Daoy (cell line): ENCODE data around the gene RIMBP2. TPM values are rescaled to one million over a fixed set of nuclear protein-coding genes. Genes with fewer than 3 reads are reported as not detected.
"Not testable (repeated sequence)": the region's sequence is repeated elsewhere in the genome, so short reads cannot be mapped to it uniquely, and the experiment has no call there.

Experiments
- DNase-seq: peaks from one replicate; pipeline ENCODE4 v3.0.0-alpha.2; 2015; ENCODE audit warnings: low read depth
- total RNA-seq: library from RNA; depleted of rRNA; stranded (reverse); fragments of >200 nt; shearing (Covaris generic); gene quantifications from 2 replicates; pipeline ENCODE4 v1.2.3, GENCODE V29; 2014

RIMBP2 gene
- total RNA-seq, 1 experiment from 2014 or later, result 1.4 TPM

DNA sequence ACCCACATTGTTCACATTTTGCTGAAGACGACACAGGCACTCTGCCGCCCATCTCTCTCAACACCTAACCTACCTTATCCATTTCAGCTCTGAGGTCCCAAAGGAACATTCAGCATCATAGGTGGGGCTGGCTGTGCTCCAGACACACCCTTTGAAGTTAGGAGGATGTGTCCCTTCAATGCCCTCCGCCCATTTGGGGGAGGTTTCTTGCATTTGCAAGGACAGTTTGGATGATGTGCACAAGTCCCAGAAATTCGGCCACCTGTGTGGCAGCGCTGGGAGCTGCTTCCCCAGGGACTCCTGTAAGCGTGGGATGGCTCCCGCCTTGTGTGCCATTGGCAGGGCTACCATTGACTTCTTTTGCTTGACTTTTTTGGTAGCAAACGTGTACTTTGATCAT lies 113.8 kb downstream of the RIMBP2 start:
- DNase-seq, result no peak

- DNase-seq, result no peak
Observed at GRCh38 chr12:130601327-130601726, 114.8 kb downstream of the RIMBP2 start.

- no peak for DNase-seq
Observed at GRCh38 chr12:130596241-130596640, 119.9 kb downstream of the RIMBP2 start.

- DNase-seq, result no peak
Observed at GRCh38 chr12:130595566-130595965, 120.5 kb downstream of the RIMBP2 start.

GRCh38 chr12:130593056-130593455 lies 123.0 kb downstream of the RIMBP2 start:
- DNase-seq, result no peak

DNA sequence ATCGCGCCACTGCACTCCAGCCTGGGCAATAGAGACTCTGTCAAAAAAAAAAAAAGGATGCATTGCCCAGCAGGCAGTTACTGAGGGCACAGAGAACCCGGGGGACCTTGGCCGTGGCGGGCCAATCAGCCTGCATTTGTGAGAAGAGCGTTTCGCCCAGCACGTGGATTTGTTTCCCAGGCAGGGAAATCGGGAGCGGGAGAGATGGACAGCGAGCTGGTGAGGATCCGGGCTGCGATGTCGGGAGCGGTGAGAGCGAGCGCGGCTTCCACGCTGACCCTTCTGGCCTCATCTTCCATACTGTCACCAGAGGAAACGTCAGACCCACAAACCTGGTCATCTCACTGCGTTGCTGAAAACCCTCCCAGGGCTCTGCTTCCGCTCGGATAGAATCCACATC lies 123.5 kb downstream of the RIMBP2 start:
- peak; percentile 23 for DNase-seq

GRCh38 chr12:130591736-130592135 lies 124.4 kb downstream of the RIMBP2 start:
- DNase-seq, result no peak

DNA sequence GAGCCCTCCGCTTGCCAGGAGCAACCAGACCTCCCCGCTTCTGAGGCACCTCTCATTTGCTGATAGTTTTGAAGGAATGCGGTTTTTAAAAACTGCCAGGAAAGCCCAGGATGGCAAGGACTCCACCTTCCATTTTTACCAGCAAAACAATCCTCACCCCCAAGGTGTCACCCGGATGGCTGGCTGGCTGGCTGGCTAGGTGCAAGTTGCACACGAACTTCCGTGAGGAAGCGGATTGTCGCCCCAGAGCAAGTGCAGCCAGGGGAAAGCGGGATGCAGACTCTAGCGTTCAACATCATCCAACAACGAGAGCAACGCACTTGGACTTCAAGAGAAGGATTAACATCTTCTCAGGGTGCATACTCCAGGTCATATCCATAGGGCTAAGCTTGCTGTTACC lies 125.4 kb downstream of the RIMBP2 start:
- DNase-seq, result no peak

GRCh38 chr12:130589540-130590317 lies 126.4 kb downstream of the RIMBP2 start:
- no peak for DNase-seq

DNA sequence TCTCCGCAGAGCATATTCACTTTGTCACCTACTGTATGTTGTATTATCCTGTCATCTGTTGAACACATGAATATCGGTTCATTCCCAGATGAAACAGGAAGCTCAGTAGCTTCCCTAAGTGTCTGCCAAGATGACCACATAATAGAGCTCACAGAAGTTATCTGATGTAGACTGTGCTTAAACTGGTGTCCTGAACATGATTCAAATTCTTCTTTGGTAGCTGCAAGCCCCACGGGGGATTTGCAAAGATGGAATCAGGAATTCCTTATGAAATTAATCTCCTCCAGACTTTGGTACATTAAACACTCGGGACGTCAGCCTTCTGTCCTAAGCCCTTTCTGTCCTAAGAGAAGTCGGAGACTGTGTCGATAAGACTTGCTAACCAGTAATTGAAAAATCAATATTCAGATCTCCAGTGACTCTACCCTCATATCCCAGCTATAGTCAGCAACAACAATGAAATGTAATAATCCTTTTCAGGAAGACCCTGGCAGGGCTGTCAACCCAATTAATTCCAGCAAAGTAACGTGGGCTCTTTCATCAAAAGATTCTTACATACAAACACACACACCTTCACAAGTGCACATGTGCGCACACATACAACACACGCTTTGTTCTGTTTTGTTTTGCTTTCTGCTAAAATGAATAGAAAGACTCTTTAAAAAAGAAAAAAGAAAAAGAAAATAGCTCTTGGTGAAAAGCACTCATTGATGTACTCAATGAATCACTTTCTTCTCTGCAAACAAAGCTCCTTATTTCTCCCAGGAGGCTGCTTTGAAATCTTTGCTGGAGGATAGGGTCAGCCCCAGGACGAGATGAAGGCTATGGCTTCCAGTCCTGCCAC lies 127.2 kb downstream of the RIMBP2 start:
- DNase-seq, result no peak

GRCh38 chr12:130587966-130588365 lies 128.1 kb downstream of the RIMBP2 start:
- DNase-seq, result no peak

DNA sequence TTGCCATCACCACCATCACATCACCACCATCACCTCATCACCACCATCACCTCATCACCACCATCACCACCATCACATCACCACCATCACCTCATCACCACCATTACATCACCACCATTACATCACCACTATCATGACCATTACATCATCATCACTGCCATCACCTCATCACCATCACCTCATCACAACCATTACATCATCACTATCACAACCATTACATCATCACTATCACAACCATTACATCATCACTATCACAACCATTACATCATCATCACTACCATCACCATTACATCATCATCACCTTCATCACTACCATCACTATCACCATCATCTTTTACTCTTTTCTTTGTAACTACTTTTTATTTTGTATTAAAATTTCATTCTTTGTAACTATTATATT lies 131.6 kb downstream of the RIMBP2 start:
- not testable (repeated sequence) for DNase-seq

GRCh38 chr12:130583800-130584199 lies 132.3 kb downstream of the RIMBP2 start:
- DNase-seq, result no peak

- no peak for DNase-seq
Observed at GRCh38 chr12:130583317-130583716, 132.8 kb downstream of the RIMBP2 start.

DNA sequence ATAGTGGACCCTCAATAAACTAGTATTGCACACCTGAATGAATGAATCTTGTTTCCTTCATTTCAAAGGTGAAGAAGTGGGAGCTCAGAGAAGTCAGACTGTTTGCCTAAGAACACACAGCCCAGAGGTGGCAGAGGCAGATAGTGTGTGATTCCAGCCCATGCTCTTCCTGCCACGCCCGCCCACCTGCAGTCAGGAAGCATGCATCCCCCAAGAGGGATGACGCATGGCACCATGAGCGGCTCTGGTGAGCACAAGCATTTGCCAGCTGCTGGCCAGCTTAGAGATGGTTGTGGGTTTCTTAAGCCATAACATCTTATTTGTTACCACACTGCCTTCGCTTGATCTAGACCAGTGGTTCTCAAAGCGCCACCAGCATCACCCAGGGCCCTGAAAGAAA lies 133.8 kb downstream of the RIMBP2 start:
- DNase-seq, result peak; percentile 38

DNA sequence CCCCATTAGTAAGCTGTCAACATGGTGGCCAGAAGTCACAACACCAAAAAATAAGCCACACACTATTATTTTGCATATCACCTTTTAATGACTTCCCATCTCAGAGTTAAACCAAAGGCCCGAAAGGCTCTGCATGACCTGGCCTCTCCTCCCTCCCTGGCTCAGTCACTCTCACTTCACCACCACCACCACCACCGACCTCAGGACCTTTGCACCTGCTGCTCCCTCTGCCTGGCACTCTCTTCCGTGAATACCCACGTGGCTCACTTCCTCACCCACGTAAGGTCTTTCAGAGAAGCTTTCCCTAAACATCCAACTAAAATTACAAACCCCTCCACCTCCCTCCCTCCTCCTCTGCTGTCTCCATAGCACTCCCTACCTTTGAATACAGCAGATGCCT lies 134.3 kb downstream of the RIMBP2 start:
- DNase-seq, result no peak

- no peak for DNase-seq
Observed at GRCh38 chr12:130579231-130579630, 136.9 kb downstream of the RIMBP2 start.

GRCh38 chr12:130577351-130577750 lies 138.7 kb downstream of the RIMBP2 start:
- peak; percentile 41 for DNase-seq

DNA sequence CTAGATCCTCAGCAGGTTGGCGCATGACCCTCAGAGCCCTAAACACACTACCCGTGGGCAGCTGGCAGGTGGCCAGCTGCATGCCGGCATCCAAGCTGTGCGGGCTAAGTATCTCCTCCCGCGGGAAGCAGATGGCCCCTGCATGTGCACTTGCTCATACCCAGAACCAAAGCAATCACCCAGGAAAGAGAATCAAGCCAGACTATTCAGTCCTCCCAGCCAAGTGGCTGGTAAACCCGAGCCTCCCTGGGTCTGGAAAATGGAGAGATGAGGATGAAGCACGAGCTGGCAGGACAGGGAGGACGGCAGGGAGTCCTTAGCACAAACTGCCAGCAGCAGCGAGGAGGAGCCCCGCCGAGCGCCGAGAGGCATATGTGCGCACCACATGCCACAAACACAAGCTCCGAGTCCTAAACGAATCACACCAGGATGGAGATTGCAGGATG lies 139.7 kb downstream of the RIMBP2 start:
- peak; percentile 27 for DNase-seq

DNA sequence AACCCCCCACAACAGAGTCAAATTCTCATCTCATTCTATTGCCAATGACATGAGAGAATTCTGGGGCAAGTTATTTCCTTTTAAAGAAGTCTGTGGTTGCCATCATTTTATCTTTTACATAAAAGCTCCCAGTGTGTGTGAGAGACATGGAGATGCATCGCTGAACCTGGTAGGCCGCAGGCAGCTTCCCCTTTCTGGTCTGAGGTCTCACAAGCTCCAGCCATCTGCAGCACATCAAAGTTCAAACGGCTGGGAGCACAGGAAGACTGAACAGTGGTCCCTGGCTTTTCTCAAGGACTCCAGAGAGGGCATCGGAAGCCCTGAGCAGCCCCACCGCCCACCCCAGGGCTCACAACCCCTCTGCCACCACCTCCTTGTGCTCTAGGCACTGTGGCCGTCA lies 141.7 kb downstream of the RIMBP2 start:
- DNase-seq, result no peak

DNA sequence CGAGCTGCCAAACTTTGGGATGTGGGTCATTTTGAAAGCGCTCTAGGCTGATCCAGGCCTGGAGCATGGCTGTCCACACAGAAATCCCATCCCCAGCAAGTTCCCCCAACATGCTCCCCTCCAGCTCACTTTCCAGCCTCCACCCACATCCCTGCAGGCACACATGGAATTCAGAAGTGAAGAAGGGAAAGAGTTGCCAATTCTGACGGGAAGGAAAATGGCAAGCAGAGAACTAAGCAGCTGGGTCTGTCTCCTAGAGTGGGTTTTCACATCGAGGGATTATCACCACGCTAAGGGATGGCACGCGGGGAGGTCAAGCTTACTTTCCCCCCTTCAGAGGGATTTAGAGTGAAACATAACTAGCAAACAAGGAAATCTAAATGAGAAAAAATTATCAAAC lies 142.3 kb downstream of the RIMBP2 start:
- no peak for DNase-seq

- DNase-seq, result no peak
Observed at GRCh38 chr12:130573235-130573634, 142.9 kb downstream of the RIMBP2 start.

- no peak for DNase-seq
Observed at GRCh38 chr12:130572553-130572952, 143.5 kb downstream of the RIMBP2 start.
